GM18867 (cell line): Measurements from ENCODE around the gene LRRC42.
"Not testable (repeated sequence)": the region's sequence is repeated elsewhere in the genome, so short reads cannot be mapped to it uniquely, and the experiment has no call there.

ENCODE experiments used
- ATAC-seq: cut with Tn5 transposase; IDR thresholded peaks from one replicate; pipeline ENCODE4 v1.9.1; 2021; ENCODE audit warnings: mild to moderate bottlenecking, moderate library complexity; ENCODE audit not compliant: unreplicated experiment

LRRC42 gene

DNA sequence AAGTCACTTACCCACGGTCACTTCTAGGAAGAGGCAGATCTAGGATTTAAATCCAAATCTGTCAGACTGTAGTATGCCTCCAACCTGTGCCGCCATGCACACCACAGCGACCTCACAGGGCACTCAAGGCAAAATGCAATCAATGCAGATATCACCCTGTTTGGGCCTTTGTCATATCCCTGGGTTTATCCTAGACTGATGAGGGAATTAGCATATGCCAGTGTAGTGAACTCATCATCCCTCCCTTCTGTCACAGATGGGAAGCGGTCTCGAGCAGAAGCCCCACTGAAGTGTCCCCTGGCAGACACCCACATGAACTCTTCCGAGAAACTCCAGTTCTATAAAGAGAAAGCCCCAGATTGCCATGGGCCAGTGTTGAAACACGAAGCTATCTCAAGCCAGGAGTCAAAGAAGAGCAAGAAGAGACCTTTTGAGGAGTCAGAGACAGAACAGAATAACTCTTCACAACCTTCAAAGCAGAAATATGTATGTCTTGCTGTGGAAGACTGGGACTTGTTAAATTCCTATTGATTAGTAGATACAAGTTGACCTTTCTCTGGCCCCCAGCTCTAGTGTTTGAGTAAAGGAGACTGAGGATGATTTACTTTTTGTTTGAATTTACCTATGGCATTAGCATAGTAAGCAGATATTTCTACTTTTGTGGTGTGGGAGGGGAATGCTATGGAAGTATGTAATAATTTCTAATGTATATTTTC, 21.4 kb downstream of the LRRC42 start:
- ATAC-seq, result no peak

DNA sequence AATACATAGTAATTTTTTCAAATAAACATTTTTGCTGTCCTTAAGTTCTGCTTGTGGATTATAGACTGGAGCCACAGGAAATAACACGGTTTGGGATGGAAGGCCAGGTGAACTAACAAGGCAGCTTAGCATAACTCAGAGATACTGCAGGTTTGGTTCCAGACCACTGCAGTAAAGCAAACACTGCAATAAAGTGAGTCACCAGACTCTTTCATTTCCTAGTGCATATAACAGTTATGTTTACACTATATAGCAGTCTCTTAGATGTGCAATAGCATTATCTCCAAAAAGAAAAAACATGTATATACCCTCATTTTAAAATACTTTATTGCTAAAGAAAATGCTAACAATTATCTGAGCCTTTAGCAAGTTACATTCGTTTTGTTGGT, 22.0 kb downstream of the LRRC42 start:
- no peak for ATAC-seq

DNA sequence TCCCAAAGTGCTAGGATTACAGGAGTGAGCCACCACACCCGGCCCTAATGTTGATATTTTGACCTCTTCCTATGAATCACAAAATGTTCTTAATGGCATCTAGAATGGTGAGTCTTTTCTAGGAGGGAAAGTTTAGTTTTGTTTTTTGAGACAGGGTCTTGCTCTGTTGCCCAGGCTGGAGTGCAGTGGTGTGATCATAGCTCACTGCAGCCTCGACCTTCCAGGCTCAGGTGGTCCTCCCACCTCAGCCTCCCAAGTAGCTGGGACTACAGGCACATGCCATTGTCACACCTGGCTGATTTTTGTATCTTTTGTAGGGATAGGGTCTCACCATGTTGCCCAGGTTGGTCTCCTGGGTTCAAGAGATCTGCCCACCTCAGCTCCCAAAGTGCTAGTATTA, 23.2 kb downstream of the LRRC42 start:
- ATAC-seq, result not testable (repeated sequence)

DNA sequence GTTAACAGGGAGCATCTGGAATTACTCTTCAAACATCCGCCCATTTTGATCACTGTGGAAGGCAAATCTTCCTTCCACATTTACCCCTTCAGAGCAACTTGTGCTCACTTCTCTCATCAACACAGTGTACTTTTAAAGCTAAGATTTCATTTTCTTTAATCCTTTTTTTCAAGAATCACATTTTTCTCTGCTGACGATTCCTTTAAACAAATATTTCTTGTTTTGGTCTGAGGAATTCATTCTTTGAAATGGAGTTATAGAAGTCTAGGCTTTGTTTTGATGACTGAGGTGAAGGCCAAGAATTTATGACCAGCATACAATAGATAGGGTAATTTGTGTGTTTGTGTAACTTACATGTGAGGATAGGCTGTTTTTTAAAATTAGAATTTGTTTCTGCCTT, 25.6 kb downstream of the LRRC42 start:
- ATAC-seq, result no peak

DNA sequence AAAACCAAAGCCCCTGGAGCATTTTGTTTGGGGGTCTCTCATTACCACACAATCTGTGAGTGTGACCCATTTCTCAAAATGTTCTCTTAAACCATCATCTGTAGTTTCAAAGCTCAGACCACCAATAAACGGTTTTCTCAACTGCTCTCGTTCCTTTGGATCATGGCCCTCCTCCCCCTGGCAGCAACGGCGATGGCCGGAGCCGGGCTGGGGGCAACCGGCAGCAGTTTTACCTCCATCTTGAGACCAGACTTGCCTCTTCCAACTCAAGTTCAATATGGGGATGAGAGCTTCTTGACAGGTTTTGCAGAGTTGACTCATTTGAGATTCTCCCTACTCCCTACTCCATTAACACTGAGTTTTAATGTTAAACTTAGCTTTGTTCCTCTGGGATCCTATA, 29.7 kb downstream of the LRRC42 start:
- no peak for ATAC-seq

DNA sequence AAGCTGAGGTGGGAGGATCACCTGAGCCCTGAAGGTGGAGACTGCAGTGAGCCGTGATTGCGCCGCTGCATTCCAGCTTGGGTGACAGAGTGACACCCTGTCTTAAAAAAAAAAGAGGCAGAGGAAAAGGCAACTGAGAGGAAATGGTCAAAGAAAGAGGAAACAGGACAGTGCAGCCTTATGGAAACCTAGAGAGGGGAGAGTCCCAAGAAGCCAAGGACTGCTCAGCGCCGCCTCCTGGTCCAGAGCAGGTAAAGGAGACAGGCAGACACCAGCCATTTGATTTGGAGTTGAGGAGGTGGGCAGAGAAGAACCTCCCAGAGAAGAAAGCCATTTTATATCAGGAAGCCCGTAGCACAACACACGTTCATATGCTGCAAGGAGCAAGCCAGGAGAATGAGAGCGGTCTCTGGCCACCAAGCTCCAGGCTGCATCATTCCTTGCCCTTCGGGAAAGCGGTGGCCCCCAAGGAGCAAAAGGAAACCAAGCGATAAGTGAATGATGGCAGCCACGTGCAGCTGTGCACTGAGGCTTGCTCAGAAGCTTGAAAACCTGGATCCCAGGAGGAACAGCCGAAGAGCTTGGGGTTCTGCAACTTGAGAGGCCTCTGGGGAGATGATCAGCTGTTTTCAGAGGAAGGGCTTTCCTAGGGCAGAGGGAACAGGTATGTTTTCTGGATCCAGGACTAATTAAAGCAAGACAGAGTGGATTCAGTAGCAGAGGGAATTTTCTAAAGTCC, 33.7 kb downstream of the LRRC42 start:
- ATAC-seq, result no peak

DNA sequence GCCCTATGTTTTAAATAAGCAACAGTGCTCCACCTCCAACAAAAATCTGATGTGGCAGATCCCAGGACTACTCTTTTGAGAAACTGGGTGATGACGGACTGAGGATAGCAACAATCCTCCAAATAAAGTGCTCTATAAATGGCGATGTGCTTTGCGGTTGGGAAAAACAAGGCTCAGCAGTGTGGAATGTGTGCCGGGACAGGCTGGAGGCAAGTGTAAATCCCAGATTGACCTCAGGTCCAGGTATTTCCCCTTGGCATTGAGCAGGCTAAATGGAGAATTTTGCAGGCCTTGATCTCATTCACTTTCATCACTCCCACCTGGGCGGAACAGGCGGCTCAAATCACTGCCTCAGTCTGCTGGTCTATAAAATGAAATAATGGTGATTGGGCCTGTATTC, 35.1 kb downstream of the LRRC42 start:
- no peak for ATAC-seq

DNA sequence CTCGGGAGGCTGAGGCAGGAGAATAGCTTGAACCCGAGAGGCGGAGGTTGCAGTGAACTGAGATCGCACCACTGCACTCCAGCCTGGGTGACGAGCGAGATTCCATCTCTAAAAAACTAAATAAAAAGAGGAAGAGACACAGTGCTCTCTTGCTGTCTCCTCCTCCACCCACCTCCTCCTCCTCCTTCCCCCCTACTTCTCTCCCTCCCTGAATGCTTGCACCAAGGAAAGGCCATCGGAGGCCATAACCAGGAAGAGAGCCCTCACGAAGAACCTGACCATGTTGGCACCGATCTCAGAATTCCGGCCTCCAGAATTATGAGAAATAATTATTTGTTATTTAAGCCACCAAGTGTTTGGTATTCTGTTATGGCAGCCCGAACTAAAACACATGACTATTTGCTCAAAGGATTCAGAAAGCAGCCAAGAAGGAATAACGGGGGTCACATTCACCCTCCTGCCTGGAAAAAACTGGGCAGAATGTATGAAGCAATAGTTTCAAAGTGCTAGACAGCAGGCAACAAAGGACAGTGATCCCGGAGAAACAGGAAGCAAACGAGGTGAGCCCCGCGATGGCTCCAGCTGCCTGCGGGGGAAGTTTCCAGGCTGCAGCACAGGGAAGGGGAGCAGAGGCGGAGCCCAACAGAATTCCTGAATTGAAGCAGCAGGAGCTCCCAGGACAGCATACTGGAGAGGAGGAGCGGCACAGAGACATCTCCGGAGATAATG, 36.0 kb downstream of the LRRC42 start:
- ATAC-seq, result no peak

DNA sequence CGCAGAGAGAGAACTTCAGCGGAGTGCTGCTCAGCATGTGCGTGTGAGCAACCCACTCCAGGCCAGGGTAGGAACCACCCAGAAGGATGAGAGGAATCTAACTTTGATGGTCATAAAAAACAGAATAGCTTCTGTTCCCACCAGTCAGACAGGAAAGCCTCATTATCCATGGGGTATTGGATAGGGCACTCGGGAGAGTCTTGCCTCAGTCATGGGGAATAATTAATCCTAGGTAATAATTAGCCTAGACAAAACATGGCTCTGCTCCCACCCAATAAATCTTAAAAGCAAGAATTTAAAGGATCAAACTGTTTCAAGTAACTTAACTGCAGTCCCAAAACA, 36.6 kb downstream of the LRRC42 start:
- no peak for ATAC-seq

DNA sequence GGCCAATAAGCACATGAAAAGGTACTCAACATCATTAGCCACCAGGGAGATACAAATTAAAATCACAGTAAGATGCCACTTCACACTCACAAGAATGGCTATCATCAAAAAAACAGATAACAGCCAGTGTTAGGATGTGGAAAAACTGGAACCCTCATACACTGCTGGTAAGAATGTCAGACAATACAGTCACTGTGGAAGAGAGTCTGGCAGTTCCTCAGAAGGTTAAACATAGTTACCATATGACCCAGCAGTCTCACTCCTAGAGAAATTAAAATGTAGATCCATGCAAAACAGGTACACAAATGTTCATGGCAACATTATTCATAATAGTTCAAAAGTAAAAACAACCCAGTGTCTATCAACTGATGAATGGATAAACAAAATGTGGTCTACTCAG, 38.6 kb downstream of the LRRC42 start:
- no peak for ATAC-seq

DNA sequence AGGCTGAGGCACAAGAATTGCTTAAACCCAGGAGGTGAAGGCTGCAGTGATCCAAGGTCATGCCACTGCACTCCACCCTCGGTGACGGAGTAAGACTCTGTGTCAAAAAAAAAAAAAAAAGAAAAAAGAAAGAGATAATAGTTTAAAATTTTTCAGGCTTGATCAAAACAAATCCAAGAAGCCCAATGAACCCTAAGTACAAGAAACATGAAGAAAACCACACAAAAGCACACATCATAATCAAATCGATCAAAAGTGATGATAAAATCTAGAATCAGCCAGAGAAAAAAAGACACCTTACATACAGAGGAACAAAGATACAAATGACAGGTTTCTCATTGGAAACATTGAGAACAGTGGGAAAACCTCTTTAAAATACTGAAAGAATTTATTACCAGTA, 40.3 kb downstream of the LRRC42 start:
- ATAC-seq, result no peak

DNA sequence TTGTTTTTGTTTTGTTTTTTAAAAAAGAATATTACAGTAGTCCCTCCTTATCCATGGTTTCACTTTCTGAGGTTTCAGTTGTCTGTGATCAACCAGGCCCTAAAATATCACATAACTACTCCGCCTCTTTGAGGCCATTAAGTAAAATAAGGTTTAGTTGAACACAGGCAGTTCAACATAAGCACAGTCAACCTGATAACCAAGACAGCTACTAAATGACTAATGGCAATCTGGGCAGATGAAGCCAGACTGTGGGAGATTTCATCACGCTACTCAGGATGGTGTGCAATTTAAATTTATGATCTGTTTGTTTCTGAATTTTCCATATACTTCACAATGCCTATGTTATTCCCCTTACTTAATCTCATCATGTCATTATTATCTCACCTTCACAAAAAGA, 41.7 kb downstream of the LRRC42 start:
- no peak for ATAC-seq

DNA sequence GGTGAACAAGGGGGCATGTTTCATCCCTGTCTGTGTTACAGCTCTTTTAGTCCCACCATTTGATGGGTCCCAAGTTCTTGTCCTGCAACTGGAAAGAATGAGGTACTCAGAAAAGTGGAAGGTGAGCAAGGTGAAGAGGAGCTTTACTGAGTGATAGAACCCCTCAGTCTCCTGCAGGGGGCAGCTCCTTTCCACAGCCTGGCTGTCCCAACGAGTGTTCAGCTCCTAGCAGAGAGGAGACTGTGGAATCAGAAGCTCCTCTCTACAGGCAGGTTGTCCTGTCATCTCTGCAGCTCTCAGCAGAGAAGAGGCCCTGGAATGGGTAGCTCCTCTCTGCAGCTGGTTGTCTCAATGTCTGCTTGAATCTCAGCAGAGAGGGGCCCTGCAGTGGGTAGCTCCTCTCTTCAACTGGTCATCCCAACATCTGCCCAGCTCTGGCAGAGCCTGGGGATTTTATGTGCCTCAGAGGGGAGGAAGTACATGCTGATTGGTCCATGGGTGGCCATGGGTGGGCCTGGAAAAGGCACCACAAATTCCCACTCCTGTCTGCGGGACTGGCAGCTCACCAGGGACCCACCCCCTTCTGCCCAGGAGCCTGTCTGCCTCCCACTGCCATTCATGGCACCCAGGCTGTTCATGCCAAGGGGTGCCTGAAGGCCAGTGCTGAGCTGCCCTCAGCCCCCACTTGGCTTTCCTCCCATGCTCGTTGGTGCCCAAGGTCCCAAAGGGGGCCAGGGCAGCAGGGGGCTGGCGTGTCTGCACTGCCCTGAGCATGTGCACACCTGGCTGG, 46.1 kb downstream of the LRRC42 start:
- ATAC-seq, result no peak

DNA sequence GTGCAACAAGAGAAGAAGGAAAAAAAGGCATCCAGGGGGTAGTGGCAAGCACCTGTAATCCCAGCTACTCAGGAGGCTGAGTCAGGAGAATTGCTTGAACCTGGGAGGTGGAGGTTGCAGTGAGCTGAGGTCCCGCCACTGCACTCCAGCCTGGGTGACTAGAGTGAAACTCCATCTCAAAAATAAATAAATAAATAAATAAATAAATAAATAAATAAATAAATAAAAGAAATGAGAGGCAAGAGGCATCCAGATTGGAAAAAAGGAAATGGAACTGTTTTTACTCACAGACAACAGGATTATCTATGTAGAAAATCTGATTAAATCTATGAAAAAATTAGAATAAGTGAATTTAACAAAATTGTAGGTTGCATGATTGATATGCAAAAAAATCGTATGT, 48.4 kb downstream of the LRRC42 start:
- ATAC-seq, result not testable (repeated sequence)

DNA sequence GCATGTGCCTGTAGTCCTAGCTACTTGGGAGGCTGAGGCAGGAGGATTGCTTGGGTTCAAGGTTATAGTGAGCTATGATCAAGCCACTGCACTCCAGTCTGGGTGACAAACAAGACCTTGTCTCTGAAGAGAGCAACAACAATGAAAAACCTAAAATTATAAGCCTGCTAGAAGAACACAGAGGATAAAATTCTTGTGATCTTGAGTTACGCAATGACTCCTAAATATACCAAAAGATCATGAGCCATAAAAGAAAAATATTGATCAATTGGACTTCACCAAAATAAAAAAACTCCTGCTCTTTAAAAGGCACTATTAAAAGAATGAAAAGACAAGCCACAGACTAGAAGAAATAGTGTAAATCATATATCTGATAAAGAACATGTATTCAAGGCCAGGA, 49.5 kb downstream of the LRRC42 start:
- ATAC-seq, result no peak

DNA sequence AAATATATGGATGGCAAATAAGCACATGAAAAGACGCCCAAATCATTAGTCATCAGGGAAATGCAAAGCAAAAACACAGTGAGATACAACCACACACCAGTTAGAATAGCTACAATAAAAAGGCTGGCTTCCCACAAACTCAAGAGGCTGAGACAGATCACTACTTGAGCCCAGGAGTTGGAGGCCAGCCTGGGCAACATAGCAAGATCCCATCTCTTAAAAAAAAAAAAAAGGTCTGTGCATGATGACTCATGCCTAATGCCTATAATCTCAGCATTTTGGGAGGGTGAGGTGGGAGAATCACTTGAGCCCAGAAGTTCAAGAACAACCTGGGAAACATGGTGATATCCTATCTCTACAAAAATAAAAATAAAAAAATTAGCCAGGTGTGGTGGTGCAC, 52.1 kb downstream of the LRRC42 start:
- ATAC-seq, result no peak

DNA sequence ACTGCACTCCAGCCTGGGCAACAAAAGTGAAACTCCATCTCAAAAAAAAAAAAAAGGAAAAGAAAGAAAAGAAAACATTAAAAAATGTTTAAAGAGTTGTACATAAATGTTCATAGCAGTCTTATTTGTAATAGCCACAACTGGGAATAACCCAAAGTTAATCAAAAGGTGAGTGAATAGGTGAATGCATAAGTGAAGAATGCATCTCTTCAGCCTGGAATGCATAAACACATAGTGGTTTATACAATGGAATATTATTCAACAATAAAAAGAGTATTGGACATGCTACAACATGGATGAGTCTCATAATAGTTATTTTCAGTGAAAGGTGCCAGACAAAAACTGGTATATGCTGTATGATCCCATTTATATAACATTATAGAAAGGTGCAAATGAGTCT, 53.8 kb downstream of the LRRC42 start:
- no peak for ATAC-seq

DNA sequence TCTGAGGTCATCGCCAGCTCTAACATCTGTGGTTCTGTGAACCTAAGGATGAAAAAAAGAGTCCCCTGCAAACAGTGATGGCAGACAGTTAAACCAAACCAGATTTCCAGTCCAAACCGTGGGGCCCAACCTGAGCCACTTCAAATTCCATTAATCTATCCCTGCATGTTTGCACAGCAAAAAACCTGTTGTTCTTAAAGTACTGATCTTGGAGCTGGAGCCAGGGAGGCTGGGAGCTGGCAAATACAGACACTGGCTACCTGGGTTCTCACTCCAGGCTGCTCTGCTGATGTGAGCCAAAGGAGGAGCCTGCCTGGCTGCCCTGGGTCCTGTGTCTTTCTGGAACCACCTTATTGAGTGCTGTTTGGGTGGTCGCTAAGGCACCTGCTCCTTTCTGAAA, 55.4 kb downstream of the LRRC42 start:
- no peak for ATAC-seq

DNA sequence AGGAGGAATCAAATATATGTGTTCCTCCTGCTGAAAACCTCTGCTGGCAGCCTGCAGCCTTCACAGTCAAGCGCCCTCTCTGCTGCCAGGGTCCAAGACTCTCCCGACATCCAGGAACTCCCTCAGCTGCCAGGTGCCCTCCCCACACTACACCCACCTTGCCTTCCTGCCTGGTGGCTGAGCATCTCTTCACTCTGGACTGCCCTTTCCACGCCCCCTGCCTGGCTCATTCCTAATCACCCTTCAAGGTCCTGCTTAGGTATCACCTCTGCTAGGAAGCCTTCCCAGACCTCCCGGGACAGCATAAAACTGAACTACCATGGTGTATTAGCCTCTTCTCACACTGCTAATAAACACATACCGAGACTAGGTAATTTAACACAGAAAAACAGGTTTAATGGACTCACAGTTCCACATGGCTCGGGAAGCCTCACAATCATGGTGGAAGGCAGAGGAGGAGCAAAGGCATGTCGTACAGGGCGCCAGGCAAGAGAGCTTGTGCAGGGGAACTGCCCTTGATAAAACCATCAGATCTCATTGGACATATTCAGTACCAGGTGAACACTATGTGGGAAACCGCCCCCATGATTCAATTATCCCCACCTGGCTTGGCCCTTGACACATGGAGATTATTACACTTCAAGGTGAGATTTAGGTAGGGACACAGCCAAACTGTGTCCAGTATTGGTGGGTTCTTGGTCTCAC, 56.5 kb downstream of the LRRC42 start:
- ATAC-seq, result no peak

DNA sequence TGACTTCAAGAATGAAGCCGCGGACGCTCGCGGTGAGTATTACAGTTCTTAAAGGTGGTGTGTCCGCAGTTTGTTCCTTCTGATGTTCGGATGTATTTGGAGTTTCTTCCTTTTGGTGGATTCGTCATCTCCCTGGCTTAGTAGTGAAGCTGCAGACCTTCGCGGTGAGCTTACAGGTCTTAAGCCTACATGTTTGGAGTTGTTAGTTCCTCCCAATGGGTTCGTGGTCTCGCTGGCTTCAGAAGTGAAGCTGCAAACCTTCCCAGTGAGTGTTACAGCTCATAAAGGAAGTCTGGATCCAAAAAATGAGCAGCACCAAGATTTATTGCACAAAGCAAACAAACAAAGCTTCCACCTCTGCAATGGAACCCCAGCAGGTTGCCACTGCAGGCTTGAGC, 57.1 kb downstream of the LRRC42 start:
- no peak for ATAC-seq
